Neural crest cell (in vitro differentiated cells): ENCODE results near the gene ZFP28. TPM values are rescaled to one million over a fixed set of nuclear protein-coding genes. Genes with fewer than 3 reads are reported as not detected.

Experiments
- DNase-seq: peaks from one replicate; pipeline ENCODE4 v3.0.0; 2021; ENCODE audit warnings: low read depth, mixed read lengths, low spot score
- H3K27ac Mint-ChIP-seq: one replicate; pipeline ENCODE4 v1.8.0; 2021; ENCODE audit warnings: mild to moderate bottlenecking, mixed read lengths; ENCODE audit not compliant: unreplicated experiment
- H3K27me3 Mint-ChIP-seq: 2 replicates; pipeline ENCODE4 v1.8.0; 2021; ENCODE audit warnings: low read depth, mild to moderate bottlenecking, mixed read lengths
- H3K36me3 Mint-ChIP-seq: 2 replicates; pipeline ENCODE4 v1.8.0; 2021; ENCODE audit warnings: low read depth, mild to moderate bottlenecking, mixed read lengths
- H3K4me1 Mint-ChIP-seq: 2 replicates; pipeline ENCODE4 v1.8.0; 2021; ENCODE audit warnings: mixed read lengths
- H3K4me3 Mint-ChIP-seq: one replicate; pipeline ENCODE4 v1.8.0; 2021; ENCODE audit warnings: mild to moderate bottlenecking, mixed read lengths
- H3K9me3 Mint-ChIP-seq: 2 replicates; pipeline ENCODE4 v1.8.0; 2021; ENCODE audit warnings: mixed read lengths
- total RNA-seq: library from RNA; stranded (reverse); gene quantifications from 2 replicates; pipeline ENCODE4 v1.2.1, GENCODE V29; 2021
- TF ChIP-seq, protein P1 (sequence below): fragments of 200-600 bp; sonication (generic); conservative IDR thresholded peaks from 2 replicates; pipeline ENCODE4 v1.5.0; 2021; ENCODE audit warnings: antibody characterized with exemption, mild to moderate bottlenecking

Gene ZFP28
- total RNA-seq, 1 donor from 2014 or later = 7.4 TPM

DNA sequence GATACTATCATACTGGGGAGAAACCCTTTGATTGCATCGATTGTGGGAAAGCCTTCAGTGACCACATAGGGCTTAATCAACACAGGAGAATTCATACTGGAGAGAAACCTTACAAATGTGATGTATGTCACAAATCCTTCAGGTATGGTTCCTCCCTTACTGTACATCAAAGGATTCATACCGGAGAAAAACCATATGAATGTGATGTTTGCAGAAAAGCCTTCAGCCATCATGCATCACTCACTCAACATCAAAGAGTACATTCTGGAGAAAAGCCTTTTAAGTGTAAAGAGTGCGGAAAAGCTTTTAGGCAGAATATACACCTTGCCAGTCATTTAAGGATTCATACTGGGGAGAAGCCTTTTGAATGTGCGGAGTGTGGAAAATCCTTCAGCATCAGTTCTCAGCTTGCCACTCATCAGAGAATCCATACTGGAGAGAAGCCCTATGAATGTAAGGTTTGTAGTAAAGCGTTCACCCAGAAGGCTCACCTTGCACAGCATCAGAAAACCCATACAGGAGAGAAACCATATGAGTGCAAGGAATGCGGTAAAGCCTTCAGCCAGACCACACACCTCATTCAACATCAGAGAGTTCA lies 15.6 kb downstream of the ZFP28 start:
- no peak for DNase-seq
- peaks cover 33% of the 10 kb centered on the region for H3K9me3 Mint-ChIP-seq
- H3K4me1 Mint-ChIP-seq = no peaks in the 10 kb centered on the region
- no peak overlapping the region for H3K4me3 Mint-ChIP-seq
- H3K36me3 Mint-ChIP-seq = peaks cover 58% of the 10 kb centered on the region
- no peaks in the 10 kb centered on the region for H3K27me3 Mint-ChIP-seq
- TF ChIP-seq, protein P1, sequence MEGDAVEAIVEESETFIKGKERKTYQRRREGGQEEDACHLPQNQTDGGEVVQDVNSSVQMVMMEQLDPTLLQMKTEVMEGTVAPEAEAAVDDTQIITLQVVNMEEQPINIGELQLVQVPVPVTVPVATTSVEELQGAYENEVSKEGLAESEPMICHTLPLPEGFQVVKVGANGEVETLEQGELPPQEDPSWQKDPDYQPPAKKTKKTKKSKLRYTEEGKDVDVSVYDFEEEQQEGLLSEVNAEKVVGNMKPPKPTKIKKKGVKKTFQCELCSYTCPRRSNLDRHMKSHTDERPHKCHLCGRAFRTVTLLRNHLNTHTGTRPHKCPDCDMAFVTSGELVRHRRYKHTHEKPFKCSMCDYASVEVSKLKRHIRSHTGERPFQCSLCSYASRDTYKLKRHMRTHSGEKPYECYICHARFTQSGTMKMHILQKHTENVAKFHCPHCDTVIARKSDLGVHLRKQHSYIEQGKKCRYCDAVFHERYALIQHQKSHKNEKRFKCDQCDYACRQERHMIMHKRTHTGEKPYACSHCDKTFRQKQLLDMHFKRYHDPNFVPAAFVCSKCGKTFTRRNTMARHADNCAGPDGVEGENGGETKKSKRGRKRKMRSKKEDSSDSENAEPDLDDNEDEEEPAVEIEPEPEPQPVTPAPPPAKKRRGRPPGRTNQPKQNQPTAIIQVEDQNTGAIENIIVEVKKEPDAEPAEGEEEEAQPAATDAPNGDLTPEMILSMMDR = no peak
- H3K27ac Mint-ChIP-seq = no peak overlapping the region

DNA sequence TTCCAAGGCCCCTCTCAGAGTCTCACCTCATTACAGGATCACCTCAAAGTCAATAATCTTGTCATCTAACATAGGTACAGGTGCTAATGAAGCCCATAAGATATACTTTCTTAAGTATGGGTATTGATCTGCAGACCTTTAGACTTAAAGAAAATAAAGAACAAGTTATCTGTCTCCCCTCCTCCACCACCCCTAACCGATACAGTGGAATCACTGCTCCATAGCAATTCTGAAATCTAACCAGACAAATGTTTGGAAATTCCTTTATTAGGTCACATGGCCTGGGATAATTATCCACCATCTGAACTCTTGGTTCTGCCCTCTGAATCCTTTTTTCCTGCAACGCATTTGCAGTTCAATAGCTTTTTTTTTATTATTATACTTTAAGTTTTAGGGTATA lies 24.0 kb downstream of the ZFP28 start:
- DNase-seq = no peak
- H3K4me1 Mint-ChIP-seq = peaks cover 10% of the 10 kb centered on the region
- peaks cover 34% of the 10 kb centered on the region for H3K9me3 Mint-ChIP-seq
- no peak overlapping the region for H3K27ac Mint-ChIP-seq
- H3K27me3 Mint-ChIP-seq = no peaks in the 10 kb centered on the region
- H3K4me3 Mint-ChIP-seq = no peak overlapping the region
- H3K36me3 Mint-ChIP-seq = peaks cover 47% of the 10 kb centered on the region
- TF ChIP-seq, protein P1 = no peak

DNA sequence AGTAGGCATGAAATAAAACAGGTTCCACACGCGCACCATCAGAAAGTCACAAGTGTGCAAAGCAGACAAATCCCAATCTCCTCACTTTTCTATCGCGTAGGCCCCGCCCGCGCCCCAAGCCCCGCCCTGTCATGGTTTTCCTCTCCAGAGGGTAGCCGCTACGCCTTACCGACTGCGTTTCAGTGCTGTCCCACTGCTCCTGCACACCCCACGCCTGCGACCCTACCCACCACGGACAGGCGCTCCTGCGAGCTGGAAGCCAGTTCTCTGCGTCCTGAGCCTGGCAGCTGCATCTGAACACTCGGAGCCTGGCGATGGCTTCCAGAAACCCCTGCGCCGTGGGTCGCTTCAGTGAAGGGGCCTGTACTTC lies 28.1 kb downstream of the ZFP28 start:
- Mint-ChIP-seq H3K4me3 (peak overlapping the region; percentile 99), H3K9me3 (peaks cover 24% of the 10 kb centered on the region), H3K4me1 (peaks cover 13% of the 10 kb centered on the region), H3K27ac (peak overlapping the region; percentile 96), H3K27me3 (no peaks in the 10 kb centered on the region), H3K36me3 (peaks cover 65% of the 10 kb centered on the region)
- TF ChIP-seq, protein P1 = no peak
- DNase-seq = peak; percentile 32

DNA sequence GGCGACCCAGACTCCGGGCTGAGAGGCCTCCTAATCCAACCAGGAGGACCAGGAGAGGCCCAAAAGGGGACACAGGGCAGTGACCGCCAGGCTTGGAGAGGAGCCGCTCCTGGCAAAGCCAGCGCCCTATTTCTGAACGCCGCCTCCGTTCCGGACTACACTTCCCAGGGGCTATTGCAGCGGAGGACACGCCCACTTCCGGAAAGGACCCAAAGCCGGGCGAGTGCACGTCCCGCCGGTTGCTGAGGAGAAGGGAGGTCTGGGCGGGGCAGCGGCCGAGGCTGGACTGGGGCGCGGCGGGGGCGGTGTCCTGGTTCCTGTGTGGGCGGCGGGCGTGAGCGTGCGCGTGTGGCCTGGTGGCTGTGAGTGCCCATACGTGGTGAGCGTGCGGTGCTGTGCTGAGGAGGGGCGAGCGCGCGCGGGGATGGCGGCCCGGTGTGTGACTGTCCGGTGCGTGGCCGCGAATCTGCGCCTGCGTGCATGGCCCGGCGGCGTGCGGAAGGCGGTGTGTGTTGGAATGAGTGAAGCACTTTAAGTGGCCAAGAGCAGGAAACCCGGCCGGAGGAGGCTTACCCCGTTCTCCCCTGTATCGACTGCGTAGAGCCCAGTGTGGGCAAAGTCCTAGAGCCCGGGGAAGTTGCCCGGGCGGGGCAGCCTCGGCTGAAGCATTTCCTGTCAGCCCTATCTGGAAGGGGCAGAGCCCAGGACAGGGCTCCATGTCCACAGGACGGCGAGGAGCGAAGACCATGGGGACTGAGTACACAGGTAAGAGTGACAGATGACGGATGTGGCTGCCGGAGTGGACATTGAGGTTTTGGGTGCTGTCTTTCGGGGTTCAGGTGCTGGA lies 28.7 kb downstream of the ZFP28 start, which contains the start of gene ZNF470:
Gene ZNF470, plus strand, starts transcription at position 195 of the 847 bp plus-strand sequence. CDS start 2,844 bp downstream, outside the sequence.
- H3K36me3 Mint-ChIP-seq = peaks cover 66% of the 10 kb centered on the region
- no peaks in the 10 kb centered on the region for H3K27me3 Mint-ChIP-seq

DNA sequence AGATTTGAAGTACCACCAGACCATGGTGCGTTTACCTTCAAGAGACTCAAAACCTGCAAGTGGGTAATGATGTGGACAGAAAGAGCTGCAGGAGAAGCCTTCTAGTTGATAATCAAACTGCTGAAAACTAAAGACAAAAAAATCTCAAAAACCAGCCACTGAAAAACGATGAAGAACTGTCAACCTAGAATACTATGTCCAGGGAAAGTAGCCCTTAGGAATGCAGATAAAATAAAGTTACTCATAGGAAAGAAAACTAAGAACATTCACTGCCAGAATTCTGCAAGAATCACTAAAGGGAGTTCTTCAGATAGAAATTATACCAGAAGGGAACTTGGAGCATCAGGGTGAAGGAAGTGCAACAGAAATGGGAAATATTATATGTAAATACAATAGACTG lies 33.8 kb downstream of the ZFP28 start:
- peaks cover 86% of the 10 kb centered on the region for H3K36me3 Mint-ChIP-seq
- TF ChIP-seq, protein P1 = no peak
- no peak for DNase-seq
- peak overlapping the region; percentile 31 for H3K4me3 Mint-ChIP-seq
- H3K27ac Mint-ChIP-seq = no peak overlapping the region
- peaks cover 5% of the 10 kb centered on the region for H3K4me1 Mint-ChIP-seq
- H3K9me3 Mint-ChIP-seq = peaks cover 31% of the 10 kb centered on the region
- H3K27me3 Mint-ChIP-seq = no peaks in the 10 kb centered on the region

More for the DNA sequence above, 28.7 kb downstream of the ZFP28 start, which contains the start of gene ZNF470:
- Mint-ChIP-seq H3K27ac (peak within 1 kb of the TSS; percentile 96), H3K4me1 (peaks cover 13% of the 10 kb centered on the region), H3K4me3 (peak within 1 kb of the TSS; percentile 99), H3K9me3 (peaks cover 23% of the 10 kb centered on the region)
- TF ChIP-seq, protein P1 = no peak
- DNase-seq = peak; percentile 87
